SK-N-SH (cell line): Measurements from ENCODE around the gene MUC2. TPM values are rescaled to one million over a fixed set of nuclear protein-coding genes. Genes with fewer than 3 reads are reported as not detected.

Experiments
- CTCF ChIA-PET: fragments of 300-600, 350-600 bp; formaldehyde crosslinking; extraction: SDS; loops from one replicate; lab custom pipeline; 2021; lab: Yijun Ruan, JAX
- POLR2A ChIA-PET: fragments of 350-600 bp; sonication (Branson Sonifier 250); formaldehyde crosslinking; extraction: SDS; loops from one replicate; lab custom pipeline; 2020; ENCODE audit warnings: antibody characterized with exemption, inconsistent platforms; lab: Yijun Ruan, JAX
- DNase-seq: peaks from one replicate; pipeline ENCODE4 v3.0.0; 2012
- H2AFZ ChIP-seq: fragments of 200-600 bp; sonication (generic); 2 replicates; pipeline ENCODE4 v1.8.1; 2016; ENCODE audit warnings: antibody characterized with exemption, mild to moderate bottlenecking, low read depth
- H3F3A ChIP-seq: fragments of 200-600 bp; sonication (generic); replicated peaks from 2 replicates; pipeline ENCODE3; 2016; ENCODE audit warnings: antibody characterized with exemption, mild to moderate bottlenecking; ENCODE audit not compliant: insufficient read depth
- H3K27ac ChIP-seq, 2 experiments: fragments of 200-500 bp in 1 of 2; fragments of 200-600 bp in 1 of 2; sonication (Bioruptor generic) in 1 of 2; sonication (generic), shearing (Covaris generic) in 1 of 2; 2 replicates each; pipeline versions ENCODE4 v1.5.1 to v1.6.1; 2014 to 2016; ENCODE audit warnings: low read depth in 2 of 2, inconsistent platforms in 1 of 2, low read length in 1 of 2, mild to moderate bottlenecking in 1 of 2, mixed read lengths in 1 of 2
- H3K27me3 ChIP-seq: fragments of 200-600 bp; sonication (generic), shearing (Covaris generic); 2 replicates; pipeline ENCODE4 v1.6.1; 2016; ENCODE audit warnings: mixed run types; ENCODE audit not compliant: insufficient read depth
- H3K36me3 ChIP-seq, 2 experiments: fragments of 200-500 bp in 1 of 2; fragments of 200-600 bp in 1 of 2; sonication (Bioruptor generic) in 1 of 2; sonication (generic) in 1 of 2; replicated peaks in 1 of 2; 2 replicates each; pipeline versions ENCODE3 to v1.5.1; 2014 to 2016; ENCODE audit warnings: low read length in 1 of 2, mild to moderate bottlenecking in 1 of 2; ENCODE audit not compliant: insufficient read depth in 2 of 2, control insufficient read depth in 1 of 2
- H3K4me1 ChIP-seq, 2 experiments: fragments of 200-500 bp in 1 of 2; fragments of 200-600 bp in 1 of 2; sonication (Bioruptor generic) in 1 of 2; sonication (generic), shearing (Covaris generic) in 1 of 2; 2 replicates each; pipeline versions ENCODE4 v1.5.1 to v1.6.1; 2014 to 2016; ENCODE audit warnings: low read depth in 1 of 2, low read length in 1 of 2, mixed run types in 1 of 2; ENCODE audit not compliant: insufficient read depth in 2 of 2, control insufficient read depth in 1 of 2
- H3K4me2 ChIP-seq: fragments of 200-600 bp; sonication (generic), shearing (Covaris generic); 2 replicates; pipeline ENCODE4 v1.6.1; 2017; ENCODE audit warnings: mixed run types
- H3K4me3 ChIP-seq, 2 experiments: fragments of 200-500 bp in 1 of 2; fragments of 200-600 bp in 1 of 2; sonication (Bioruptor generic) in 1 of 2; sonication (generic), shearing (Covaris generic) in 1 of 2; 2 replicates each; pipeline versions ENCODE4 v1.5.1 to v1.8.1; 2014 to 2016; ENCODE audit warnings: low read depth in 2 of 2, inconsistent platforms in 1 of 2, low read length in 1 of 2, mild to moderate bottlenecking in 1 of 2, mixed read lengths in 1 of 2, moderate library complexity in 1 of 2
- H3K79me2 ChIP-seq: fragments of 200-600 bp; sonication (generic); 2 replicates; pipeline ENCODE4 v1.8.1; 2017; ENCODE audit warnings: mild to moderate bottlenecking; ENCODE audit not compliant: insufficient read depth
- H3K9ac ChIP-seq: fragments of 200-600 bp; sonication (generic); 2 replicates; pipeline ENCODE4 v1.6.1; 2017; ENCODE audit warnings: mixed run types
- H3K9me2 ChIP-seq: fragments of 200-600 bp; sonication (generic); 2 replicates; pipeline ENCODE4 v1.6.1; 2017; ENCODE audit warnings: mixed run types
- H3K9me3 ChIP-seq: fragments of 200-600 bp; sonication (generic); 2 replicates; pipeline ENCODE4 v1.6.1; 2017; ENCODE audit warnings: mixed run types, mild to moderate bottlenecking, moderate library complexity
- H4K20me1 ChIP-seq: fragments of 200-600 bp; sonication (generic); 2 replicates; pipeline ENCODE4 v1.6.1; 2017; ENCODE audit warnings: mild to moderate bottlenecking, mixed run types; ENCODE audit not compliant: insufficient read depth
- CHD2 ChIP-seq: fragments of 150-350 bp; IDR thresholded peaks from 2 replicates; pipeline ENCODE4 v1.6.1; 2018; ENCODE audit warnings: low read length; ENCODE audit not compliant: partially characterized antibody
- FOSL2 ChIP-seq: IDR thresholded peaks from 2 replicates; pipeline ENCODE4 v1.4.0; 2012; ENCODE audit warnings: low read depth, mild to moderate bottlenecking, moderate library complexity, borderline replicate concordance
- FOXJ3 ChIP-seq: sonication (generic); formaldehyde crosslinking; IDR thresholded peaks from 2 replicates; pipeline ENCODE4 v1.5.1; 2020; ENCODE audit warnings: mild to moderate bottlenecking, missing genetic modification reagents
- GATA2 ChIP-seq: sonication (generic); formaldehyde crosslinking; IDR thresholded peaks from 2 replicates; pipeline ENCODE4 v1.5.0; 2020; ENCODE audit warnings: mild to moderate bottlenecking, missing genetic modification reagents
- JUND ChIP-seq: IDR thresholded peaks from 2 replicates; pipeline ENCODE4 v1.4.0; 2012
- NRF1 ChIP-seq: IDR thresholded peaks from 2 replicates; pipeline ENCODE4 v1.6.1; 2012; ENCODE audit warnings: low read depth, mild to moderate bottlenecking, low read length
- RAD21 ChIP-seq: IDR thresholded peaks from 2 replicates; pipeline ENCODE4 v1.6.1; 2012; ENCODE audit warnings: mild to moderate bottlenecking, low read length
- RCOR1 ChIP-seq: fragments of 150-350 bp; IDR thresholded peaks from 2 replicates; pipeline ENCODE4 v1.6.1; 2017; ENCODE audit warnings: antibody characterized with exemption, low read length
- RFX5 ChIP-seq: IDR thresholded peaks from 2 replicates; pipeline ENCODE4 v1.6.1; 2012; ENCODE audit warnings: mild to moderate bottlenecking, improper control_type of control experiment, low read length
- RXRA ChIP-seq: IDR thresholded peaks from 2 replicates; pipeline ENCODE4 v1.4.0; 2012; ENCODE audit warnings: low read depth, mild to moderate bottlenecking, borderline replicate concordance
- SMC3 ChIP-seq: IDR thresholded peaks from 2 replicates; pipeline ENCODE4 v1.6.1; 2012; ENCODE audit warnings: low read depth, low read length, improper control_type of control experiment
- TEAD4 ChIP-seq: IDR thresholded peaks from 2 replicates; pipeline ENCODE4 v1.4.0; 2012; ENCODE audit warnings: mild to moderate bottlenecking, borderline replicate concordance; ENCODE audit not compliant: insufficient read depth
- WGBS: methylation state at CpG from one replicate; pipeline ENCODE4 v1.1.6; 2017; ENCODE audit warnings: low lambda C conversion rate; 5-methylcytosine and 5-hydroxymethylcytosine counted together
- polyA plus RNA-seq, 3 experiments: library from polyadenylated mRNA; depleted of rRNA; stranded (reverse); fragments of >200 nt; gene quantifications; 2 replicates each; pipeline ENCODE4 v1.2.3, GENCODE V29; 2012
- TF ChIP-seq, protein P1 (sequence below): fragments of 150-350 bp; IDR thresholded peaks from 2 replicates; pipeline ENCODE4 v1.6.1; 2017; ENCODE audit warnings: antibody characterized with exemption, low read length, low read depth, borderline replicate concordance
- TF ChIP-seq, protein P2 (sequence below): IDR thresholded peaks from 2 replicates; pipeline ENCODE4 v1.6.1; 2012; ENCODE audit warnings: mild to moderate bottlenecking, low read depth, low read length, moderate library complexity
- TF ChIP-seq, protein P3 (sequence below): IDR thresholded peaks from 2 replicates; pipeline ENCODE4 v1.4.0; 2012; ENCODE audit warnings: low read depth
- TF ChIP-seq, protein P4 (sequence below): IDR thresholded peaks from 2 replicates; pipeline ENCODE4 v1.4.0; 2012; ENCODE audit warnings: low read depth, borderline replicate concordance
- TF ChIP-seq, protein P5 (sequence below): IDR thresholded peaks from 2 replicates; pipeline ENCODE4 v1.4.0; 2012; ENCODE audit warnings: low read depth, borderline replicate concordance
- TF ChIP-seq, protein P6 (sequence below): IDR thresholded peaks from 2 replicates; pipeline ENCODE4; 2012

Gene MUC2
- polyA plus RNA-seq, 1 of the 3 experiments (the other 2 are of a cell fraction): not detected

DNA sequence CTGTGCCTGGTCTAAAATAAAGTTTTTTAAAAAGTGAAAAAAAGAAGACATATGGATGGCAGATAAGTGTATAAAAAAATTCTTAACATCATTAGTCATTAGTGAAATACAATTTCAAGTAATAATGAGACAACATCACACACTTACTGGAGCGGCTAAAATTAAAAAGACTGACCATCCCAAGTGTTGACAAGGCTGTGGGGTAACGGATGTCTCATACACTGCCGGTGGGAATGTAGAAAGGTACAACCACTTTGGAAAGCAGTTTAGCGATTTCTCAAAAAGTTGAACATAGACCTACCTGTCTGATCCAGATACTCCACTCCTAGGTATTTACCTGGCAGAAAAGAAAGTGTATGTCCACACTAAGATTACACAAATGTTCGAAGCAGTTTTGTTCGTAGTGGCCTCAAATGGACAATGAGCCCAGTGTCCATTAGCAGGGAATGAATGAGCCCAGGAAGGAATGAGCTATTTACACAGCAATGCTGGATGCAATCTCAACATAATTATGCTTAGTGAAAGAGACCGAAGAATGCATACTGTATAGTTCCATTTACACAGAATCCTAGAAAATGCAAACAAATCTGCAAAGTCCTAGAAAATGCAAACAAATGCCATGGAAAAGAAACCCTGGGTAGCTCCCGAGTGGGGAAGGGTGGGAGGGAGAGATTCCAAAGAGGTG lies 6.7 kb upstream of the MUC2 start:
- Histone ChIP-seq H3K4me3 (no peak overlapping the region), H3K9me3 (no peaks in the 10 kb centered on the region), H3K4me2 (no peak overlapping the region), H3K4me1 (no peaks in the 10 kb centered on the region), H3F3A (no peaks in the 10 kb centered on the region), H3K79me2 (no peaks in the 10 kb centered on the region), H3K9me2 (no peaks in the 10 kb centered on the region), H4K20me1 (no peaks in the 10 kb centered on the region), H3K27ac (no peak overlapping the region), H3K36me3 (no peaks in the 10 kb centered on the region), H3K9ac (no peak overlapping the region), H3K27me3 (no peaks in the 10 kb centered on the region; the same call in 1 of the 2 replicates), H2AFZ (no peak overlapping the region)
- CTCF ChIA-PET: no interaction called here
- POLR2A ChIA-PET: no interaction called here
- TF ChIP-seq GATA2: no peak
- no peak for TF ChIP-seq CHD2
- no peak for TF ChIP-seq RCOR1
- no peak for TF ChIP-seq TEAD4
- TF ChIP-seq, protein P1, sequence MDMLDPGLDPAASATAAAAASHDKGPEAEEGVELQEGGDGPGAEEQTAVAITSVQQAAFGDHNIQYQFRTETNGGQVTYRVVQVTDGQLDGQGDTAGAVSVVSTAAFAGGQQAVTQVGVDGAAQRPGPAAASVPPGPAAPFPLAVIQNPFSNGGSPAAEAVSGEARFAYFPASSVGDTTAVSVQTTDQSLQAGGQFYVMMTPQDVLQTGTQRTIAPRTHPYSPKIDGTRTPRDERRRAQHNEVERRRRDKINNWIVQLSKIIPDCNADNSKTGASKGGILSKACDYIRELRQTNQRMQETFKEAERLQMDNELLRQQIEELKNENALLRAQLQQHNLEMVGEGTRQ: no peak
- no peak for TF ChIP-seq RAD21
- TF ChIP-seq, protein P2, sequence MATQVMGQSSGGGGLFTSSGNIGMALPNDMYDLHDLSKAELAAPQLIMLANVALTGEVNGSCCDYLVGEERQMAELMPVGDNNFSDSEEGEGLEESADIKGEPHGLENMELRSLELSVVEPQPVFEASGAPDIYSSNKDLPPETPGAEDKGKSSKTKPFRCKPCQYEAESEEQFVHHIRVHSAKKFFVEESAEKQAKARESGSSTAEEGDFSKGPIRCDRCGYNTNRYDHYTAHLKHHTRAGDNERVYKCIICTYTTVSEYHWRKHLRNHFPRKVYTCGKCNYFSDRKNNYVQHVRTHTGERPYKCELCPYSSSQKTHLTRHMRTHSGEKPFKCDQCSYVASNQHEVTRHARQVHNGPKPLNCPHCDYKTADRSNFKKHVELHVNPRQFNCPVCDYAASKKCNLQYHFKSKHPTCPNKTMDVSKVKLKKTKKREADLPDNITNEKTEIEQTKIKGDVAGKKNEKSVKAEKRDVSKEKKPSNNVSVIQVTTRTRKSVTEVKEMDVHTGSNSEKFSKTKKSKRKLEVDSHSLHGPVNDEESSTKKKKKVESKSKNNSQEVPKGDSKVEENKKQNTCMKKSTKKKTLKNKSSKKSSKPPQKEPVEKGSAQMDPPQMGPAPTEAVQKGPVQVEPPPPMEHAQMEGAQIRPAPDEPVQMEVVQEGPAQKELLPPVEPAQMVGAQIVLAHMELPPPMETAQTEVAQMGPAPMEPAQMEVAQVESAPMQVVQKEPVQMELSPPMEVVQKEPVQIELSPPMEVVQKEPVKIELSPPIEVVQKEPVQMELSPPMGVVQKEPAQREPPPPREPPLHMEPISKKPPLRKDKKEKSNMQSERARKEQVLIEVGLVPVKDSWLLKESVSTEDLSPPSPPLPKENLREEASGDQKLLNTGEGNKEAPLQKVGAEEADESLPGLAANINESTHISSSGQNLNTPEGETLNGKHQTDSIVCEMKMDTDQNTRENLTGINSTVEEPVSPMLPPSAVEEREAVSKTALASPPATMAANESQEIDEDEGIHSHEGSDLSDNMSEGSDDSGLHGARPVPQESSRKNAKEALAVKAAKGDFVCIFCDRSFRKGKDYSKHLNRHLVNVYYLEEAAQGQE: no peak
- TF ChIP-seq FOXJ3: no peak
- TF ChIP-seq RXRA: no peak
- TF ChIP-seq NRF1: no peak
- TF ChIP-seq, protein P3, sequence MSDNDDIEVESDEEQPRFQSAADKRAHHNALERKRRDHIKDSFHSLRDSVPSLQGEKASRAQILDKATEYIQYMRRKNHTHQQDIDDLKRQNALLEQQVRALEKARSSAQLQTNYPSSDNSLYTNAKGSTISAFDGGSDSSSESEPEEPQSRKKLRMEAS: no peak
- no peak for TF ChIP-seq FOSL2
- TF ChIP-seq SMC3: no peak
- 36% methylated on average over 8 of the region's 8 CpGs for WGBS
- no peak for DNase-seq

DNA sequence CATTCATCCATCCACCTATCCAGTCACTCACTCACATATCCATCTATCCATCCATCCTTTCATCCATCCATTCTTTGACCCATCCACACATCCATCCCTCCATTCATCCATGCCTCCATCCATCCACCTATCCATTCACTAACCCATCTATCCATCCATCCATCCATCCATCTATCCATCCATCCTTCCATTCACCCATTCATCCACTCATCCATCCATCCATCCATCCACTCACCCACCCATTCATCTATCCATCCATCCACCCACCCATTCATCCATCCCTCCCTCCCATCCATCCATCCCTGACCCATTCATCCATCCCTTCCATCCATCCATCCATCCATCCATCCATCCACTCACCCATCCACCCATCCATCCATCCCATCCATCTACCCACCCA lies 4.9 kb upstream of the MUC2 start:
- no peaks in the 10 kb centered on the region; the same call in 1 of the 2 replicates for H3K27me3 ChIP-seq
- no peak for TF ChIP-seq RFX5
- no peak for TF ChIP-seq NRF1
- TF ChIP-seq CHD2: no peak
- TF ChIP-seq, protein P4, sequence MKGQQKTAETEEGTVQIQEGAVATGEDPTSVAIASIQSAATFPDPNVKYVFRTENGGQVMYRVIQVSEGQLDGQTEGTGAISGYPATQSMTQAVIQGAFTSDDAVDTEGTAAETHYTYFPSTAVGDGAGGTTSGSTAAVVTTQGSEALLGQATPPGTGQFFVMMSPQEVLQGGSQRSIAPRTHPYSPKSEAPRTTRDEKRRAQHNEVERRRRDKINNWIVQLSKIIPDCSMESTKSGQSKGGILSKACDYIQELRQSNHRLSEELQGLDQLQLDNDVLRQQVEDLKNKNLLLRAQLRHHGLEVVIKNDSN: no peak
- TF ChIP-seq, protein P3: no peak
- TF ChIP-seq, protein P5, sequence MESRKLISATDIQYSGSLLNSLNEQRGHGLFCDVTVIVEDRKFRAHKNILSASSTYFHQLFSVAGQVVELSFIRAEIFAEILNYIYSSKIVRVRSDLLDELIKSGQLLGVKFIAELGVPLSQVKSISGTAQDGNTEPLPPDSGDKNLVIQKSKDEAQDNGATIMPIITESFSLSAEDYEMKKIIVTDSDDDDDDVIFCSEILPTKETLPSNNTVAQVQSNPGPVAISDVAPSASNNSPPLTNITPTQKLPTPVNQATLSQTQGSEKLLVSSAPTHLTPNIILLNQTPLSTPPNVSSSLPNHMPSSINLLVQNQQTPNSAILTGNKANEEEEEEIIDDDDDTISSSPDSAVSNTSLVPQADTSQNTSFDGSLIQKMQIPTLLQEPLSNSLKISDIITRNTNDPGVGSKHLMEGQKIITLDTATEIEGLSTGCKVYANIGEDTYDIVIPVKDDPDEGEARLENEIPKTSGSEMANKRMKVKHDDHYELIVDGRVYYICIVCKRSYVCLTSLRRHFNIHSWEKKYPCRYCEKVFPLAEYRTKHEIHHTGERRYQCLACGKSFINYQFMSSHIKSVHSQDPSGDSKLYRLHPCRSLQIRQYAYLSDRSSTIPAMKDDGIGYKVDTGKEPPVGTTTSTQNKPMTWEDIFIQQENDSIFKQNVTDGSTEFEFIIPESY: no peak
- TF ChIP-seq JUND: no peak
- TF ChIP-seq, protein P6, sequence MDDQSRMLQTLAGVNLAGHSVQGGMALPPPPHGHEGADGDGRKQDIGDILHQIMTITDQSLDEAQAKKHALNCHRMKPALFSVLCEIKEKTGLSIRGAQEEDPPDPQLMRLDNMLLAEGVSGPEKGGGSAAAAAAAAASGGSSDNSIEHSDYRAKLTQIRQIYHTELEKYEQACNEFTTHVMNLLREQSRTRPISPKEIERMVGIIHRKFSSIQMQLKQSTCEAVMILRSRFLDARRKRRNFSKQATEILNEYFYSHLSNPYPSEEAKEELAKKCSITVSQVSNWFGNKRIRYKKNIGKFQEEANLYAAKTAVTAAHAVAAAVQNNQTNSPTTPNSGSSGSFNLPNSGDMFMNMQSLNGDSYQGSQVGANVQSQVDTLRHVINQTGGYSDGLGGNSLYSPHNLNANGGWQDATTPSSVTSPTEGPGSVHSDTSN: no peak

More for the DNA sequence above, 4.9 kb upstream of the MUC2 start:
- Histone ChIP-seq H3K4me1 (peaks cover 0 to 5% of the 10 kb centered on the region in 2 experiments; a peak in 1 of 4 replicates), H2AFZ (no peak overlapping the region), H3K9me3 (no peaks in the 10 kb centered on the region), H3K4me3 (no peak overlapping the region), H4K20me1 (no peaks in the 10 kb centered on the region), H3F3A (no peaks in the 10 kb centered on the region), H3K36me3 (no peaks in the 10 kb centered on the region), H3K4me2 (no peak overlapping the region), H3K9ac (no peak overlapping the region), H3K79me2 (no peaks in the 10 kb centered on the region), H3K27ac (no peak overlapping the region), H3K9me2 (no peaks in the 10 kb centered on the region)
- POLR2A ChIA-PET: no interaction called here
- CTCF ChIA-PET: no interaction called here
- DNase-seq: no peak
